Measurements from ENCODE around the gene CUEDC1.

CUEDC1 gene

GRCh38 chr17:57856792-57857620 is 98.2 kb downstream of the CUEDC1 start:
- H3K4me3 ChIP-seq (ENCODE audit: low read length): no peak overlapping the region
- DNase-seq (ENCODE audit: low read depth): no peak
- no peak for TF ChIP-seq CTCF (IDR thresholded peaks at IDR 0.05; ENCODE audit: insufficient read depth, low read depth, low read length, missing control alignments)

GRCh38 chr17:57855391-57856035 is 99.7 kb downstream of the CUEDC1 start:
- no peak for DNase-seq (ENCODE audit: low read depth)
- TF ChIP-seq CTCF (IDR thresholded peaks at IDR 0.05; ENCODE audit: insufficient read depth, low read depth, low read length, missing control alignments): no peak
- H3K4me3 ChIP-seq (ENCODE audit: low read length): no peak overlapping the region

- H3K4me3 ChIP-seq (ENCODE audit: low read length): no peak overlapping the region
- no peak for DNase-seq (ENCODE audit: low read depth)
- TF ChIP-seq CTCF (IDR thresholded peaks at IDR 0.05; ENCODE audit: insufficient read depth, low read depth, low read length, missing control alignments): no peak
Observed at GRCh38 chr17:57853695-57854094, 101.5 kb downstream of the CUEDC1 start.

GRCh38 chr17:57852955-57853328 is 102.3 kb downstream of the CUEDC1 start:
- TF ChIP-seq CTCF (IDR thresholded peaks at IDR 0.05; ENCODE audit: insufficient read depth, low read depth, low read length, missing control alignments): no peak
- no peak overlapping the region for H3K4me3 ChIP-seq (ENCODE audit: low read length)
- no peak for DNase-seq (ENCODE audit: low read depth)

GRCh38 chr17:57852092-57852954 is 102.9 kb downstream of the CUEDC1 start:
- H3K4me3 ChIP-seq (ENCODE audit: low read length): no peak overlapping the region
- no peak for DNase-seq (ENCODE audit: low read depth)

More at GRCh38 chr17:57852092-57852954, 102.9 kb downstream of the CUEDC1 start:
- TF ChIP-seq CTCF (IDR thresholded peaks at IDR 0.05; ENCODE audit: insufficient read depth, low read depth, low read length, missing control alignments): no peak
